CD4-positive, alpha-beta T cell (primary cell): Measurements from ENCODE around the gene RNF208. TPM values are rescaled to one million over a fixed set of nuclear protein-coding genes. Genes with fewer than 3 reads are reported as not detected.

Experiments used
- ATAC-seq: fragments of 200-7000 bp; cut with Tn5 transposase; one replicate; pipeline ENCODE4 v1.10.0; 2022; ENCODE audit warnings: mild to moderate bottlenecking; ENCODE audit not compliant: poor library complexity
- CTCF ChIA-PET: fragments of 350-600 bp; sonication (Branson Sonifier 250); formaldehyde crosslinking; loops from one replicate; lab custom pipeline; 2021; ENCODE audit warnings: antibody characterized with exemption, inconsistent platforms; lab: Charles Lee
- POLR2A ChIA-PET: fragments of 350-600 bp; sonication (Branson Sonifier 250); formaldehyde crosslinking; loops from one replicate; lab custom pipeline; 2021; ENCODE audit warnings: antibody characterized with exemption, inconsistent platforms; lab: Charles Lee
- DNase-seq, 14 experiments: peaks; one replicate each; pipeline ENCODE4 v3.0.0-alpha.2; 2013 to 2020; ENCODE audit warnings: mixed read lengths in 2 of 14
- H3K27ac ChIP-seq, 2 donors: one replicate each; pipeline versions ENCODE4 v1.5.1 to v1.7.0; 2013; ENCODE audit warnings: low read length in 2 of 2, low read depth in 1 of 2, mild to moderate bottlenecking in 1 of 2
- H3K27me3 ChIP-seq, 2 experiments: 1 replicate in 1 of 2; 2 replicates in 1 of 2; pipeline versions ENCODE4 v1.6.1 to v1.7.0; 2013; ENCODE audit warnings: low read length in 2 of 2, control low read depth in 1 of 2, mild to moderate bottlenecking in 1 of 2, moderate library complexity in 1 of 2; ENCODE audit not compliant: insufficient read depth in 2 of 2, control insufficient read depth in 1 of 2
- H3K36me3 ChIP-seq: one replicate; pipeline ENCODE4 v1.6.1; 2013; ENCODE audit warnings: low read length, control low read depth; ENCODE audit not compliant: insufficient read depth
- H3K4me1 ChIP-seq: one replicate; pipeline ENCODE4 v1.6.1; 2013; ENCODE audit warnings: low read length, control low read depth; ENCODE audit not compliant: insufficient read depth
- H3K4me3 ChIP-seq: one replicate; pipeline ENCODE4 v1.5.1; 2013; ENCODE audit warnings: mild to moderate bottlenecking, low read length, moderate library complexity
- H3K9me3 ChIP-seq, 2 experiments: 1 replicate in 1 of 2; 2 replicates in 1 of 2; pipeline versions ENCODE4 v1.6.1 to v1.7.0; 2013; ENCODE audit warnings: low read length in 2 of 2, mild to moderate bottlenecking in 2 of 2, control low read depth in 1 of 2, moderate library complexity in 1 of 2; ENCODE audit not compliant: control insufficient read depth in 1 of 2, insufficient read depth in 1 of 2
- H3K27ac Mint-ChIP-seq: one replicate; pipeline ENCODE4 v1.8.0; 2020; ENCODE audit warnings: mixed read lengths
- H3K27me3 Mint-ChIP-seq: one replicate; pipeline ENCODE4 v1.8.0; 2021; ENCODE audit warnings: mixed read lengths
- H3K36me3 Mint-ChIP-seq: one replicate; pipeline ENCODE4 v1.8.0; 2021; ENCODE audit warnings: low read depth, mixed read lengths
- H3K4me1 Mint-ChIP-seq: one replicate; pipeline ENCODE4 v1.8.0; 2021; ENCODE audit warnings: low read depth, mixed read lengths
- H3K4me3 Mint-ChIP-seq: one replicate; pipeline ENCODE4 v1.8.0; 2020; ENCODE audit warnings: mild to moderate bottlenecking, mixed read lengths
- H3K9me3 Mint-ChIP-seq: one replicate; pipeline ENCODE4 v1.8.0; 2020; ENCODE audit warnings: mixed read lengths
- intact Hi-C, 2 experiments: fragments of 100-400 bp; cut with DNase I in 1 of 2; cut with micrococcal nuclease in 1 of 2; formaldehyde crosslinking; loops; one replicate each; pipeline versions ENCODE4 v1.15.1 to v1.9.0; 2023 to 2025; cut with DNase I, micrococcal nuclease
- total RNA-seq, 174 experiments: library from RNA in 2 of 174; stranded (reverse) in 2 of 174; gene quantifications; one replicate each; pipeline ENCODE4 v1.2.3 and lab custom pipeline; 2021 to 2026
- TF ChIP-seq, protein P1 (sequence below): fragments of 200-600 bp; IDR thresholded peaks from one replicate; pipeline ENCODE4 v1.8.0; 2022; ENCODE audit warnings: antibody characterized with exemption, mild to moderate bottlenecking

RNF208 gene
- total RNA-seq, 2 experiments from 2014 or later: 0.66 to 0.67 TPM

DNA sequence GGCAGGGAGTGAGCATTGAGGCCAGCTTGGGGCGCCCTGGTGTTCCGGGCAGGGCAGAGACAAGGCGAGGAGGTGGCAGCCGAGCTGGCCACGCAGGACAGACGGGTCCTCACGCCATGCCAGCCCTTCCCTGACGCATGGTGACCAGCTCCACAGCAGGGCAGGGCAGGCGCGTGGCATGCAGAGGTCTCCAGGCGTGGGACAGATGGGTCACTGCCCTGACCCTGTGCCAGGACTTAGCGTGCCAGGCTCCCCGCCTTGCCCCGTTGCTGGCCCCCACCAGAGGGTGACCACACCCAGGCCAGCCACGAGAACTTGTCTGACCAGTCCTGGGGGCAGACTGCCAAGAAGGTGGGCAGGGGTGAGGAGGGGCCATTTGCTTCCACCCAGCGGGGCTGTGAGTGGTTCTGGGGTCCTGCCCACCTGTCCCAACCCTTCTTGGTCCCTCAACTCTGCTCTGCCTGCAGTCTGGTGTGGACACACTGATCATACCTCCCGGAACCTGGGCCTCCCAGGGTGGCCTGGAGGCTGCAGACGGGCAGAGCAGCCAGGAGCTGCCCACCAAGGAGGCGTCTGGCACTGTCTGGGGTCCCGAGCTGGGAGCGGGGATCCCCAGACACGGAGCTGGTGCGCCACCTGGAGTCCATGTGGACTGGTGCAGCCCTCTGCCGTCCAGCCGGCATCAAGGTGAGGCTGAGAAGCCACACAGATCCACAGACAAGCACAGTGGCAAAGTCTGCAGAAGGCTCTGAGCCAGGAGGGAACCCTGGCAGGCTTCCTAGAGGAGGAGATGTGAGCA lies 5.2 kb upstream of the RNF208 start, which contains the start of gene RNF224:
Gene RNF224, plus strand, starts transcription at position 449 of the 799 bp plus-strand sequence. CDS start 834 bp downstream, outside the sequence.
- no peak within 1 kb of the TSS for H3K27ac ChIP-seq
- no peaks in the 10 kb centered on the region for H3K36me3 ChIP-seq
- H3K9me3 Mint-ChIP-seq: no peaks in the 10 kb centered on the region
- peaks cover 0 to 10% of the 10 kb centered on the region in 2 experiments for H3K9me3 ChIP-seq
- H3K27ac Mint-ChIP-seq: no peak within 1 kb of the TSS
- no peak within 1 kb of the TSS for H3K4me3 ChIP-seq
- H3K36me3 Mint-ChIP-seq: no peaks in the 10 kb centered on the region
- H3K4me1 Mint-ChIP-seq: peaks cover 18% of the 10 kb centered on the region
- TF ChIP-seq, protein P1, sequence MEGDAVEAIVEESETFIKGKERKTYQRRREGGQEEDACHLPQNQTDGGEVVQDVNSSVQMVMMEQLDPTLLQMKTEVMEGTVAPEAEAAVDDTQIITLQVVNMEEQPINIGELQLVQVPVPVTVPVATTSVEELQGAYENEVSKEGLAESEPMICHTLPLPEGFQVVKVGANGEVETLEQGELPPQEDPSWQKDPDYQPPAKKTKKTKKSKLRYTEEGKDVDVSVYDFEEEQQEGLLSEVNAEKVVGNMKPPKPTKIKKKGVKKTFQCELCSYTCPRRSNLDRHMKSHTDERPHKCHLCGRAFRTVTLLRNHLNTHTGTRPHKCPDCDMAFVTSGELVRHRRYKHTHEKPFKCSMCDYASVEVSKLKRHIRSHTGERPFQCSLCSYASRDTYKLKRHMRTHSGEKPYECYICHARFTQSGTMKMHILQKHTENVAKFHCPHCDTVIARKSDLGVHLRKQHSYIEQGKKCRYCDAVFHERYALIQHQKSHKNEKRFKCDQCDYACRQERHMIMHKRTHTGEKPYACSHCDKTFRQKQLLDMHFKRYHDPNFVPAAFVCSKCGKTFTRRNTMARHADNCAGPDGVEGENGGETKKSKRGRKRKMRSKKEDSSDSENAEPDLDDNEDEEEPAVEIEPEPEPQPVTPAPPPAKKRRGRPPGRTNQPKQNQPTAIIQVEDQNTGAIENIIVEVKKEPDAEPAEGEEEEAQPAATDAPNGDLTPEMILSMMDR: peak; percentile 84
- ChIA-PET POLR2A (interaction anchor here (1.0 to 2.4 kb wide), 5 partner anchors 13 to 141 kb away, joined by 3 to 15 read pairs (median 5); partner anchors contain the start of genes MAN1B1, TPRN and TUBB4B), CTCF (interaction anchor here (0.5 to 2.5 kb wide), 15 partner anchors 9 to 198 kb away, joined by 3 to 15 read pairs (median 3); partner anchors contain the start of genes ANAPC2, NPDC1 and SSNA1)
- peak within 1 kb of the TSS; percentile 1 for H3K4me3 Mint-ChIP-seq
- peaks cover 31% of the 10 kb centered on the region for H3K4me1 ChIP-seq
- H3K27me3 Mint-ChIP-seq: peaks cover 5% of the 10 kb centered on the region
- DNase-seq (peak; percentile 73 to 89 (median 78)), ATAC-seq (peak; percentile 24)
- intact Hi-C loops: loop anchor here (1.0 to 5.0 kb wide), 5 partner anchors 105 to 181 kb away; partner anchors contain the start of gene NPDC1 (in 2 of the 2)
- H3K27me3 ChIP-seq: peaks cover 3 to 16% of the 10 kb centered on the region in 2 experiments

DNA sequence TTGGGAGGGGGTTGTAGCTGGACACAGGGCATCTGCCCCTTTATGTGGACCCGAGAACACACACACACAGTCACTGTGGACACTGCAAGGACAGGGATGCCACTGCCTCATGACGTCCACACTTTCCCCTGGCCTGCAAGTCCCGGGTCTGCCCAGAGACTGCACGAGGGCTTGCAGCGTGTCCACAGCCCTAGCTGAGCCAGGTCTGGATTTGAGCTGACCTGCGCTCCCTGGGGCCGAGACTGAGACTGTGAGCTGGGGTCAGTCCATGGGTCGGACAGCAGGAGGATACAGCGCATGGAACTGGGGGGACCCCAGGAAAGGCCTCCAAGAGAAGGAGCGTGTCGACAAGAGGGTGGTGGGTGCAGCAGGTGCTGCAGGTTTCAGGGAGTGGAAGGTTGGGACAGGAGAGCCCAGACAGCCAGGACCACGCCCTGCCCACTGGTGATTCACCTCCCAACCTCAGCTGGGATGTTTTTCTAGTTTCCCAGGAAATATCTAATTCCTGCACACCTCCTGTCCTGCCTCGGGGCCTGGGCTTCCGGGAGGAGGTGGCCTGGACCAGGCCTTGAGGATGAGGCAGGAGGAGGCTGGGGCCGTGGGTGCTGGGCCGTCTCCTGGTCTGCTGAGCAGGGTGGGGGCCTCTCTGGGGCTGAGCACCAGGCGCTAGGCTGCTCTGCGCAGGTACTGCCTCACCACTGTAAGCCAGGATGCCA lies 4.5 kb upstream of the RNF208 start:
- H3K27me3 ChIP-seq: peaks cover 3 to 16% of the 10 kb centered on the region in 2 experiments
- no peaks in the 10 kb centered on the region for H3K36me3 ChIP-seq
- H3K27me3 Mint-ChIP-seq: peaks cover 5% of the 10 kb centered on the region
- TF ChIP-seq, protein P1: no peak
- ATAC-seq (no peak), DNase-seq (no peak)
- H3K4me1 ChIP-seq: peaks cover 34% of the 10 kb centered on the region
- no peak overlapping the region for H3K27ac ChIP-seq
- ChIA-PET POLR2A (interaction anchor here (1.3 to 2.4 kb wide), 4 partner anchors 14 to 131 kb away, joined by 4 to 15 read pairs (median 8); partner anchors contain the start of genes TPRN and TUBB4B), CTCF (interaction anchor here (0.6 to 2.5 kb wide), 3 partner anchors 10 to 198 kb away, joined by 3 to 15 read pairs (median 4); no protein-coding TSS in a partner anchor)
- no peaks in the 10 kb centered on the region for H3K36me3 Mint-ChIP-seq
- no peak overlapping the region for H3K27ac Mint-ChIP-seq
- peaks cover 0 to 4% of the 10 kb centered on the region in 2 experiments for H3K9me3 ChIP-seq
- peaks cover 18% of the 10 kb centered on the region for H3K4me1 Mint-ChIP-seq
- intact Hi-C loops: loop anchor here (1.0 to 5.0 kb wide), 5 partner anchors 104 to 180 kb away; partner anchors contain the start of gene NPDC1 (in 2 of the 2)
- no peak overlapping the region for H3K4me3 ChIP-seq
- H3K4me3 Mint-ChIP-seq: no peak overlapping the region
- H3K9me3 Mint-ChIP-seq: no peaks in the 10 kb centered on the region
